Activated naive CD4-positive, alpha-beta T cell treated with anti-CD3 and anti-CD28 coated beads, Interleukin-2, amount 50 U/mL, for 16 hours (primary cell): Measurements from ENCODE around the gene LPGAT1.
A peak's percentile ranks its signal among the peaks of the same experiment; 100 is the strongest.
"Not testable (repeated sequence)": the region's sequence is repeated elsewhere in the genome, so short reads cannot be mapped to it uniquely, and the experiment has no call there.

Source experiments
- DNase-seq: peaks from one replicate; pipeline ENCODE4 v3.0.0-alpha.2; 2020

The LPGAT1 gene

GRCh38 chr1:211830328-211831142 is at the start of gene LPGAT1:
TSS of gene LPGAT1 (minus strand) at chr1:211830763. CDS start at chr1:211829296, 1,467 bp downstream.
- peak; percentile 75 for DNase-seq

GRCh38 chr1:211879475-211879874 is 48.9 kb upstream of the LPGAT1 start:
- DNase-seq: no peak

- no peak for DNase-seq
These were observed 46.5 kb upstream of the LPGAT1 start for GRCh38 chr1:211876851-211877590.

GRCh38 chr1:211875541-211875940 is 45.0 kb upstream of the LPGAT1 start:
- no peak for DNase-seq

- no peak for DNase-seq
These were observed 44.2 kb upstream of the LPGAT1 start for GRCh38 chr1:211874521-211875347.

- DNase-seq: not testable (repeated sequence)
These were observed 43.2 kb upstream of the LPGAT1 start for GRCh38 chr1:211873731-211874130.

- no peak for DNase-seq
These were observed 39.6 kb upstream of the LPGAT1 start for GRCh38 chr1:211870156-211870555.

GRCh38 chr1:211865180-211865579 is 34.6 kb upstream of the LPGAT1 start:
- DNase-seq: no peak

- no peak for DNase-seq
These were observed 28.8 kb upstream of the LPGAT1 start for GRCh38 chr1:211859405-211859804.

GRCh38 chr1:211851174-211851573 is 20.6 kb upstream of the LPGAT1 start:
- DNase-seq: no peak

GRCh38 chr1:211843507-211844298 is 13.1 kb upstream of the LPGAT1 start:
- no peak for DNase-seq

GRCh38 chr1:211843018-211843417 is 12.5 kb upstream of the LPGAT1 start:
- no peak for DNase-seq

GRCh38 chr1:211842518-211842917 is 12.0 kb upstream of the LPGAT1 start:
- no peak for DNase-seq

GRCh38 chr1:211839106-211839505 is 8.5 kb upstream of the LPGAT1 start:
- no peak for DNase-seq

- DNase-seq: no peak
These were observed 2.7 kb upstream of the LPGAT1 start for GRCh38 chr1:211833174-211833820.

- DNase-seq: no peak
These were observed 2.1 kb upstream of the LPGAT1 start for GRCh38 chr1:211832661-211833060.

- no peak for DNase-seq
These were observed 1.2 kb upstream of the LPGAT1 start for GRCh38 chr1:211831558-211832323.

GRCh38 chr1:211830055-211830327 is 572 bp downstream of the LPGAT1 start:
- DNase-seq: no peak

GRCh38 chr1:211829343-211830054 is 1.1 kb downstream of the LPGAT1 start:
- no peak for DNase-seq

- no peak for DNase-seq
These were observed 1.8 kb downstream of the LPGAT1 start for GRCh38 chr1:211828584-211829342.
